Thoracic aorta (tissue), 2 donors: ENCODE results near the gene TET2. TPM values are rescaled to one million over a fixed set of nuclear protein-coding genes. Genes with fewer than 3 reads are reported as not detected.

Source experiments
- ATAC-seq: fragments of 150-250 bp; one replicate; pipeline ENCODE4 v1.8.0; 2017; ENCODE audit warnings: low read depth; ENCODE audit not compliant: insufficient number of reproducible peaks, low FRiP score
- DNase-seq: peaks from one replicate; pipeline ENCODE4 v3.0.0-alpha.2; 2020; ENCODE audit warnings: low spot score
- H3K27ac ChIP-seq, 2 donors: fragments of 200-600 bp; sonication (generic); 1 replicate in 1 of 2; 2 replicates in 1 of 2; pipeline ENCODE4 v1.5.1; 2016; ENCODE audit warnings: mild to moderate bottlenecking in 2 of 2, moderate library complexity in 2 of 2
- H3K27me3 ChIP-seq: fragments of 200-600 bp; sonication (generic); replicated peaks from 2 replicates; pipeline ENCODE4 v1.6.0; 2016; ENCODE audit warnings: mild to moderate bottlenecking; ENCODE audit not compliant: insufficient read depth
- H3K36me3 ChIP-seq: fragments of 200-600 bp; sonication (generic); one replicate; pipeline ENCODE4 v1.5.1; 2016
- H3K4me1 ChIP-seq, 2 donors: fragments of 200-600 bp; sonication (generic); 1 replicate in 1 of 2; 2 replicates in 1 of 2; pipeline versions ENCODE4 v1.5.1 to v1.6.0; 2016; ENCODE audit warnings: low read depth in 2 of 2, mild to moderate bottlenecking in 1 of 2; ENCODE audit not compliant: control insufficient read depth in 1 of 2
- H3K4me3 ChIP-seq: fragments of 200-600 bp; sonication (generic); 2 replicates; pipeline ENCODE4 v1.5.1; 2016; ENCODE audit warnings: mild to moderate bottlenecking
- H3K9me3 ChIP-seq: fragments of 200-600 bp; sonication (generic); 2 replicates; pipeline ENCODE4 v1.5.1; 2016
- CTCF ChIP-seq: fragments of 200-600 bp; sonication (generic); IDR thresholded peaks from one replicate; pipeline ENCODE4 v1.5.1; 2019; ENCODE audit warnings: antibody characterized with exemption
- total RNA-seq, 2 donors: library from RNA; depleted of rRNA; stranded (reverse); fragments of >200 nt; gene quantifications; one replicate each; pipeline versions ENCODE4 v1.1.0 to v1.2.3, GENCODE V29; 2016

Gene TET2
- total RNA-seq, 2 donors from 2014 or later, result 23.6 to 31.7 TPM

- H3K4me3 ChIP-seq, result no peak overlapping the region
Measured at GRCh38 chr4:105329081-105329480, 182.4 kb downstream of the TET2 start.

More at GRCh38 chr4:105329081-105329480, 182.4 kb downstream of the TET2 start:
- no peaks in the 10 kb centered on the region for H3K27me3 ChIP-seq
- no peaks in the 10 kb centered on the region for H3K9me3 ChIP-seq
- peaks cover 3% of the 10 kb centered on the region for H3K36me3 ChIP-seq
- no peak overlapping the region for H3K27ac ChIP-seq
- no peak for DNase-seq
- TF ChIP-seq CTCF, result no peak
- H3K4me1 ChIP-seq, result no peaks in the 10 kb centered on the region
- no peak for ATAC-seq
